Activated naive CD4-positive, alpha-beta T cell treated with anti-CD3 and anti-CD28 coated beads, Interleukin-2, amount 10 ng/mL, durations not matched to agents 7 days and 5 days (primary cell): ENCODE data around the gene TNFRSF18.

ENCODE experiments used
- CTCF ChIA-PET: fragments of 350-600 bp; sonication (Branson Sonifier 250); formaldehyde crosslinking; loops from one replicate; lab custom pipeline; 2021; ENCODE audit warnings: antibody characterized with exemption; lab: Charles Lee
- DNase-seq: peaks from one replicate; pipeline ENCODE4 v3.0.0-alpha.2; 2020
- H3K27ac Mint-ChIP-seq: one replicate; pipeline ENCODE4 v1.8.0; 2021; ENCODE audit warnings: mild to moderate bottlenecking, moderate library complexity, mixed read lengths
- H3K27me3 Mint-ChIP-seq: one replicate; pipeline ENCODE4 v1.8.0; 2021; ENCODE audit warnings: mild to moderate bottlenecking, mixed read lengths
- H3K36me3 Mint-ChIP-seq: one replicate; pipeline ENCODE4 v1.8.0; 2021; ENCODE audit warnings: mixed read lengths
- H3K4me1 Mint-ChIP-seq: one replicate; pipeline ENCODE4 v1.8.0; 2021; ENCODE audit warnings: mixed read lengths
- H3K4me3 Mint-ChIP-seq: one replicate; pipeline ENCODE4 v1.8.0; 2021; ENCODE audit warnings: mild to moderate bottlenecking, moderate library complexity, mixed read lengths
- H3K9me3 Mint-ChIP-seq: one replicate; pipeline ENCODE4 v1.8.0; 2021; ENCODE audit warnings: mixed read lengths

The TNFRSF18 gene

DNA sequence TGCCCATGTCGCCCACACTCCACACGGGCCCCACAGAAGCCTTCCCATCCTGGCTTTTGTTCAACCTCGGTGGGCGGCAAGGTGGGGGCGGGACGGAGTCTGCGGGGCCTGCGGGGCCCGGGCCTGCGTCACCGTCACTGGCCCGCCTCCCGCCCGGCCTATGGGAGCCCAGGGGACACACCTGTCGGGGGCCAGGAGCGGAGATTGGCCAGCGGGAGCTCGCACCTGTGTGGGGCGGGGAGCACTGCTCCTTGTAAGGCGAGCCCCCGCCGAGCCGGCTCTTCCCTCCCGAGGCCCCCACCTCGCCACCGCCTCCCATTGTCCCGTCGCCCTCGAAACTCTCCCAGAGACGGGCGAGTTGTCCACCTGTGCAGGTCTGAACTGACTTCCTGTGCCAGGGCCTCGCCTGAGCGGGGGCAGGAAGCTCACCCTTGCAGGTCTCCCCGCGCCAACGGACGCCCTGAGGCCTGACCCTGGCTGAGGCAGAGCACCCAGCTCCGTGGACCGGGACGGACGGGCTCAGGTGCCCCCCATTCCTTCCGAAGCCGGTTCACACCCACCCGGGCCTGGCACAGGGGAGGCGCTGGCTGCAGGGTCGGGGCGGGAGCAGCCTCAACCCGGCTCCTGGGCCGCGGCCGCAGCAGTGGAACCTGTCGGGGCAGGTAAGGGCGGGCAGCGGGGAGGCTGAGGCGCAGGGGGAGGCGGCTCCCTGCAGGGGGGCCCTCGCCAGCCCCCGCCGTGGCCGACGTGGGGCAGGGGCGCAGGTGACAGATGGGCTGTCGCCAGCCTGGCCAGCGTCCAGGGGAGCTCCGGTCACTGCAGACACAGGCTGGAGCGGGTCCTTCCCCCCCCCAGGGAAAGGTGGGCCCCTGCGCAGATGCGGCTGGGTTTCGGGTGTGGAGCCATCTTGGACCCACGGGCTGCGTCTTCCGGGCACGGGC, 43.5 kb downstream of the TNFRSF18 start:
- H3K4me3 Mint-ChIP-seq = no peak overlapping the region
- CTCF ChIA-PET = no interaction called here
- no peak overlapping the region for H3K27ac Mint-ChIP-seq
- no peaks in the 10 kb centered on the region for H3K9me3 Mint-ChIP-seq
- H3K36me3 Mint-ChIP-seq = no peaks in the 10 kb centered on the region
- H3K27me3 Mint-ChIP-seq = peaks cover 18% of the 10 kb centered on the region
- H3K4me1 Mint-ChIP-seq = no peaks in the 10 kb centered on the region
- no peak for DNase-seq

DNA sequence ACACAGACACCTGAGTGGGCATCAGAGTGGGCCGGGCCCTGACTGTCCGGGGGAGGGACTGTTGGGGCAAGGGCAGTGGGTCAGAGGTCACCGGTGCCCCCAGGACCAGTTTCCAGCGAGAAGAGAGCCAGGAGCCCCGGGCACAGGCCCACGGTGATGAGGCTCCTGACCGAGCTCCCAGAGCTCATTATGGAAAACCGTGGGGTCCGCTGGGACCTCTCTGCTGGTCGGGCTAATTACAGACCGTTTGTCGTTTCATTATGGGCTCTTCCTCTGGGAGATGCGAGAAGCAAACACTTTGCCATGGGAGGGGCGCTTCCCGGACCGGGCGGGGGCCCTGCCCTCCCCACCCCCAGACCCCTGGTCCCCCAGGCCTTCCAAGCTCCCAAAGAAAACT, 44.7 kb downstream of the TNFRSF18 start:
- DNase-seq = no peak
- H3K27me3 Mint-ChIP-seq = peaks cover 20% of the 10 kb centered on the region
- no peak overlapping the region for H3K27ac Mint-ChIP-seq
- CTCF ChIA-PET = no interaction called here
- H3K4me1 Mint-ChIP-seq = peaks cover 3% of the 10 kb centered on the region
- no peaks in the 10 kb centered on the region for H3K9me3 Mint-ChIP-seq
- H3K36me3 Mint-ChIP-seq = no peaks in the 10 kb centered on the region
- H3K4me3 Mint-ChIP-seq = no peak overlapping the region

DNA sequence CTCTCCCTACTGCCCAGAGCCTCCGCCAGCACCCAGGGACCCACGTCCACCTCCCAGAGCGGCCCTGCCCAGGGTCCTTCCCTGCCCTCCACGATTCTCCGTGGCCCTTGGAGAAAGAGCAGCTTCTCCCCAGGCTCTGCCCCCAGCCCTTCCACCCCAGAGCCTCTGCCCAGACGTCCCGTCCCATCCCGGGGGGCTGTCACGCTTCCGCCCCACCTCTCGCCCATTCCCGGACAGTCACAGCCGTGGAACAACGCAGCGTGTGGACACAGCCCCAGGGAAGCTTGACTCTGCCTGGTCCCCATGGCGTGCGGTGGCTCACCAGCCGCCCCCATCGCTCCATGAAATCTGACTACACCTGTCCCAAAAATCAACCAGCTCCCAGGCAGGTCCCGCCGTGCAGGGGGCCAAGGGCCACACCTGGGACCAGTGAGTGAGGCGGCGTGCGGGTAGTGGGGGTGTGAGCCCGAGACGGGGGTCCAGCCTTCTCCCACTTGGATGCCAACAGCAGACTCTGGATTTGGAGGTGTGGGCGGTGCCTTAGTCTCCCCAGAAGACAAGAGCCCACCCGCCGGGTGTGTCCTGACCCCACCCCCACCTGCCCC, 45.2 kb downstream of the TNFRSF18 start:
- peaks cover 25% of the 10 kb centered on the region for H3K27me3 Mint-ChIP-seq
- peaks cover 3% of the 10 kb centered on the region for H3K4me1 Mint-ChIP-seq
- H3K4me3 Mint-ChIP-seq = no peak overlapping the region
- no peaks in the 10 kb centered on the region for H3K36me3 Mint-ChIP-seq
- CTCF ChIA-PET = no interaction called here
- DNase-seq = no peak
- no peak overlapping the region for H3K27ac Mint-ChIP-seq
- H3K9me3 Mint-ChIP-seq = no peaks in the 10 kb centered on the region

DNA sequence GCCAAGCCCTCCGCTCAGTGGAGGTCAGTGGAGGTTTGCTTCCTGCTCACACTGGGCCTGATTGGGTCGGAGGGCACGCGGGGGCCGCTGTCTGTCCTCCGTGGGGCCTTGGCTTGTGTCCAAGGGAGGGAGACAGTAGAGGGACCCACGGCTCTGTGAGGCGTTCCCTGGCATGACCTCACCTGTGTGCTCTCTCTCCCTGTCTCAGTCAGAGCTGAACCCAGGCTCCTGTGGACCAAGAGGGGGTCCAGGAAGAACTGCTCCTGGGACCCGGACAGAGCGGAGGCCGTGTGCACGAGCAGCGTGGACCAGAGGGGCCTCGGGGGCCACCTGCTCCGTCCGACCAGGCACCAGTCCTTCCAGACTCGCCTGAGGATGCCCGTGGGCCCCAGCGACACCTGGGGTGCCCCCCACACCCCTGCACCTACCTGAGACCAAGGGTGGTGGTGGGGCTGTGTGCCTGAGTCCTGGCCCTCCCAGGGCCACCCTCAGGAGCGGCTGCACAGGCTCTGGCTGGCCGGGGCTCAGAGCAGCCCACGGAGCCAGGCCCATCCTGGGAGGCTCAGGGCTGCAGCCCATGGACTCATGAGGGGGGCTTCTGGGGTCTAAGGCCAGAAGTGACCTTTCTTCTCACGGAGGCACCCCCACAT, 46.0 kb downstream of the TNFRSF18 start:
- CTCF ChIA-PET = no interaction called here
- Mint-ChIP-seq H3K4me3 (no peak overlapping the region), H3K4me1 (peaks cover 3% of the 10 kb centered on the region), H3K9me3 (no peaks in the 10 kb centered on the region), H3K27me3 (peaks cover 25% of the 10 kb centered on the region), H3K36me3 (no peaks in the 10 kb centered on the region), H3K27ac (no peak overlapping the region)
- no peak for DNase-seq

DNA sequence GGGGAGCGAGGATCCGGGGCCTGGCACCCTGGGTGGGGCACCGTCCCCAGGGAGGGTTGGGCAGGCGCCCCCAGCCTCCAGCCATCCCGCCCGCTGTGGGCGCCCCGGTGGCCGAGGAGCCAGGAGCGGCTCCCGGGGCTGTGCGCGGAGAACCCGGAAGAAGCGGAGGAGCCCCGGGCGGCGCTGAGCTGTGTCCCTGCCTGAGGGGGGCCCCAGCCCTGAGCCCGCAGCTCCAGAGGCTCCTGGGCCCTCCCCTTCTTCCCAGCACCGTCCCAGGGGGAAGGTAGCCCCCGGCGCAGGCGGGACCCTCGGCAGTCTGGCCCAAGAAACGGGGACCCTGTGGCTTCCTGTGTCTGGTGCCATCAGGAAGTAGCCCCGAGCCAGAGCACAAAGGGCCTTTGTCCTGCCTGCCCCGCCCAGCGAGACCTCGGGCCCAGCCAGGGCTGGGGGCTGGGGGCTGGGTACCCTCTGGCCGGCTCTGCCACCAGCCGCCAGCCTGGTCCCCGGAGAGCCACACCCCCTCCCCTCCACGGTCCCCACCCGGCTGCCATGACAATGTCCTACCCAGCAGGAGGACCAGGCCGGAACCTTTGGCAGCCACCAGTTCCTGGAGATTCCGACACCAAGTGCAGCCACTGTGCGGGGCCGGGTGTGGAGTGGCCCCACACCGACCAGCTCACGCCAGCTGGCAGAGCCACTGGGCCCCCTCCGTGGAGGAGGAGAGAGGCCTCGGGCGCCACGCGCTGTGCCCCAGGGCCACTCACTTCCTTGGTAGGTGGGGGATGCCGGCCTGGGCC, 48.3 kb downstream of the TNFRSF18 start:
- Mint-ChIP-seq H3K4me1 (peaks cover 3% of the 10 kb centered on the region), H3K27me3 (peaks cover 23% of the 10 kb centered on the region), H3K36me3 (peaks cover 1% of the 10 kb centered on the region), H3K9me3 (peaks cover 12% of the 10 kb centered on the region), H3K27ac (no peak overlapping the region), H3K4me3 (no peak overlapping the region)
- CTCF ChIA-PET = no interaction called here
- peak; percentile 56 for DNase-seq

DNA sequence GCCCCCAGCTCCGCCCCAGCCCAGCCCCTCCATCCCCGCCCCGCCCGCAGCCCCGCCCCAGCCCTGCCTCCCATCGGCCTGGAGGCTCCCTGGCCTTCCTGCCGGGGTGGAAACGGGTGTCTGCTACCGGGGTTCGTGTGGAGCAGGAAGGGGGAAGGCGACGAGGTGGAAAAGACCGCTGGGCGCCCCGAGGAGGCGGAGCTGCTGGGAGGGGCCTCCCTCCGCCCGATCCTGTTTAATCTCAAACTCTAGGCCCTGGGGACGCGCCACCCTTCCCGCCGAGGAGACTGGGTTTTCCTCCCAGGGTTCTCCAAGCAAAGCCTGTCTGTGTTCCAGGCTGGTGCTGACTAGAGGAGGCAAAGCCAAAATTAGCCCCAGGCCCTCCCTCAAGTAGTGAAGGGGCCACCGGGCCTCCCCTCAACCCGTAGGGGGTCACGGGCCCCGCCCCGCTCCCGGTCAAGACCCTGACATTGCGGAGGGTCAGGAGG, 48.9 kb downstream of the TNFRSF18 start:
- Mint-ChIP-seq H3K27ac (peak overlapping the region; percentile 49), H3K4me3 (peak overlapping the region; percentile 61), H3K27me3 (peaks cover 23% of the 10 kb centered on the region), H3K4me1 (peaks cover 3% of the 10 kb centered on the region), H3K9me3 (peaks cover 19% of the 10 kb centered on the region), H3K36me3 (peaks cover 2% of the 10 kb centered on the region)
- peak; percentile 80 for DNase-seq
- CTCF ChIA-PET = no interaction called here

DNA sequence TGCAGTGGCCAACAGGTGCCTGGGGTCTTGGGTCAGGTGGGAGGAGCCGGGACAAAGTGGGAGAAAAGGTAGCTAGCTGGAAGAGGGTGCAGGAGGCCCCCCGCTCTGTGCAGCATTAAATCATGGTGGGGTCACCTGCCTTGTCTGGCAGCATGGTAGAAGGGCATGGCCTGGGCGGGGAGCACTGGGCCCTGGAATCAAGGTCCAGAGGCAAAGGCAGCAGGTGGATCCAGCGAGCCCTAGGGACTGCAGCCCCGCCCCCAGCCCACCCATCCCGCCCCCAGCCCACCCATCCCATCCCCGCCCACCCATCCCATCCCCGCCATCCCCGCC, 49.4 kb downstream of the TNFRSF18 start:
- no peak for DNase-seq
- CTCF ChIA-PET = no interaction called here
- Mint-ChIP-seq H3K27ac (no peak overlapping the region), H3K4me1 (peaks cover 3% of the 10 kb centered on the region), H3K4me3 (peak overlapping the region; percentile 43), H3K9me3 (peaks cover 23% of the 10 kb centered on the region), H3K36me3 (peaks cover 5% of the 10 kb centered on the region), H3K27me3 (peaks cover 23% of the 10 kb centered on the region)

DNA sequence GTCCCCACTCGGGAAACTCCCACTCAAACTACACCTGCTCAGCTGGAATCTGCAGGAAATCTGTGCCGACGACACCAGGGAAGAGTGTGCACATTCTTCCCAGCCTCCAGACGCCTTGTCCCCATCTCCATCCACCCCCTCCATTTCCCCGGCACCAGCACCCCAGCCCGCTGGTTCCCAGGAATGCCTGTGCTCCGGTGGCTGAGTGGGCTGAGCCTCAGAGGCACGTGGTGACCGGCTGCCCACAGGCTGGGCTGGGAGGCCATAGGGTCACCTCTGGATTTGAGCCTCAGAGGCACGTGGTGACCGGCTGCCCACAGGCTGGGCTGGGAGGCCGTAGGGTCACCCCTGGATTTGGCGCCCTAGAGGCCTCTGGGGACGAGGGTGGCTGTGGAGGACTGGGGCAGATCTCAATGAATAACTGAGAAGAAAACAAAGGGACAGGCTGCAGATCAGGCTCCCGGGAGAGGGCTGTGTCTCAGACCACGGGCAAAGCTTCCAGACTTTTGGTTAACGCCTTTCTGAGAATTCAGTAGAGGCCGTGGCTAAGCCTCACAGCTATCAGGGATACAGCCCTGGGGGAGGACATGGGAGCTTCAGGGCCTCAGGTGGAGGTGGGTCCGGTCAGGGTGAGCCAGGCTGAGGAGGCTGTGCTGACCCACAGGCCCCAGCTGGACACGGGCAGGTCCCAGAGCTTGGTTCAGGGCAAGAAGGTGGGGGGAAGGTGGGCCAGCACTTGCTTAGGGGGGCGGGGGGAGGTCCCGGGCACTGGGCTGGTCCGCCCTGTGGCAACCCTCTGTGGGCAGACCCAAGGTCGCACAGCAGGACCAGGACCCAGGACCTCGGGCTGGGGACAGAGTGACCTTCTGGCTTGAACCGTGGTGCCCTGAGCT, 50.0 kb downstream of the TNFRSF18 start:
- Mint-ChIP-seq H3K27me3 (peaks cover 19% of the 10 kb centered on the region), H3K4me1 (peaks cover 3% of the 10 kb centered on the region), H3K4me3 (peak overlapping the region; percentile 58), H3K9me3 (peaks cover 25% of the 10 kb centered on the region), H3K27ac (no peak overlapping the region), H3K36me3 (peaks cover 5% of the 10 kb centered on the region)
- DNase-seq = no peak
- CTCF ChIA-PET = no interaction called here

DNA sequence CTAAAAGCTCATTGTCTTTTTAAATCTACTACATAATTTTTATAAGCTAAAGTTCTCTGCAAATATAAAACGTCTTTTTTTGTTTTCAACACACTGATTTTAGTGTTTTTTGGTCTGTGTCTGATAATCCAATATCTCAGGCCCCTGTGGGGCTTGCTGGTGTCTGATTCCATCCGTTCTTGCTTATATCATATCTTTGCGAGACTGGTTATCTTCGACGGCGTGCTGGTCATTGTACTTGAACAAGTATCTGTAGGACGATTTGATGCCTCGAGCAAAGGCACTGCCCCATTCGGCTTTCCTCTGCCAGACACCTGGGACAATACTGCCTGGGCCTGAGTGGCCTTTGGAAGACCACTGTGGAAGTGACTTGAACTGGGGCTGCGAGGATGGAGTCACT, 51.1 kb downstream of the TNFRSF18 start:
- Mint-ChIP-seq H3K4me3 (no peak overlapping the region), H3K36me3 (peaks cover 5% of the 10 kb centered on the region), H3K27ac (no peak overlapping the region), H3K27me3 (peaks cover 15% of the 10 kb centered on the region), H3K4me1 (peaks cover 3% of the 10 kb centered on the region), H3K9me3 (peaks cover 25% of the 10 kb centered on the region)
- CTCF ChIA-PET = no interaction called here
- DNase-seq = no peak

DNA sequence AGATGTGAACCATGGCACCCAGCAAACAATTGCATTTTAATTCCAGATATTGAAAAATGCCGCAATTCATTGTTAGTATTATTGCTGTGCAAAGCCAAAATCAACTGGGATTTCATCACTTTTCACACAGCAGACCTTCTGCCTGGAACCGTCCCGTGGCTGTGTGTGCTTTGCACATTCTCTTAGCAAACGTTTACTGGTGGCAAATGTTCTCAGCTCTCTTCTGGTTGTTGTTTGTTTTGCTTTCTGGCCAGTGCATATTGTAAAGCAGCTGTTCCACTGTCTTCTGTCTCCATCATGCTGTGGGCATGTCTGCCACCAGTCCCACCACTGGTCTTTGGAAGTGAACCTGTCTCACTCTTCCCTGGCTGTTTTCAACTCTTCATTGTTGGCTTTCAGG, 52.5 kb downstream of the TNFRSF18 start:
- CTCF ChIA-PET = no interaction called here
- no peak overlapping the region for H3K4me3 Mint-ChIP-seq

More for the DNA sequence above, 52.5 kb downstream of the TNFRSF18 start:
- Mint-ChIP-seq H3K27me3 (peaks cover 15% of the 10 kb centered on the region), H3K4me1 (peaks cover 3% of the 10 kb centered on the region), H3K27ac (peak overlapping the region; percentile 0), H3K36me3 (peaks cover 5% of the 10 kb centered on the region), H3K9me3 (peaks cover 25% of the 10 kb centered on the region)
- DNase-seq = no peak
